WERI-Rb-1 (cell line): ENCODE measurements around the gene R3HDM4.
"Not testable (repeated sequence)": the region's sequence is repeated elsewhere in the genome, so short reads cannot be mapped to it uniquely, and the experiment has no call there.

Experiments
- DNase-seq: peaks from one replicate; pipeline ENCODE4 v3.0.0-alpha.2; 2020
- H3K27ac ChIP-seq: fragments of 250-450 bp; sonication (Bioruptor Pico); 2 replicates; pipeline ENCODE4 v1.5.1; 2020; ENCODE audit warnings: mild to moderate bottlenecking, moderate library complexity
- H3K27me3 ChIP-seq: fragments of 250-450 bp; sonication (Bioruptor Pico); 2 replicates; pipeline ENCODE4 v1.5.1; 2021; ENCODE audit warnings: mild to moderate bottlenecking, low read depth, moderate library complexity; ENCODE audit not compliant: insufficient read depth, severe bottlenecking
- H3K36me3 ChIP-seq: fragments of 250-450 bp; sonication (Bioruptor Pico); 2 replicates; pipeline ENCODE4 v1.5.1; 2020; ENCODE audit warnings: mild to moderate bottlenecking, moderate library complexity
- H3K4me3 ChIP-seq: 2 replicates; pipeline ENCODE4 v1.5.1; 2011; ENCODE audit warnings: low read depth, mild to moderate bottlenecking, control low read depth, low read length
- H3K9me3 ChIP-seq: fragments of 250-450 bp; sonication (Bioruptor Pico); 2 replicates; pipeline ENCODE4 v1.5.1; 2021; ENCODE audit warnings: mild to moderate bottlenecking, moderate library complexity; ENCODE audit not compliant: severe bottlenecking
- TF ChIP-seq, protein P1 (sequence below): IDR thresholded peaks from 2 replicates; pipeline ENCODE4 v1.5.1; 2011; ENCODE audit warnings: low read depth, mild to moderate bottlenecking, control low read depth, inconsistent platforms, low read length

R3HDM4 gene

DNA sequence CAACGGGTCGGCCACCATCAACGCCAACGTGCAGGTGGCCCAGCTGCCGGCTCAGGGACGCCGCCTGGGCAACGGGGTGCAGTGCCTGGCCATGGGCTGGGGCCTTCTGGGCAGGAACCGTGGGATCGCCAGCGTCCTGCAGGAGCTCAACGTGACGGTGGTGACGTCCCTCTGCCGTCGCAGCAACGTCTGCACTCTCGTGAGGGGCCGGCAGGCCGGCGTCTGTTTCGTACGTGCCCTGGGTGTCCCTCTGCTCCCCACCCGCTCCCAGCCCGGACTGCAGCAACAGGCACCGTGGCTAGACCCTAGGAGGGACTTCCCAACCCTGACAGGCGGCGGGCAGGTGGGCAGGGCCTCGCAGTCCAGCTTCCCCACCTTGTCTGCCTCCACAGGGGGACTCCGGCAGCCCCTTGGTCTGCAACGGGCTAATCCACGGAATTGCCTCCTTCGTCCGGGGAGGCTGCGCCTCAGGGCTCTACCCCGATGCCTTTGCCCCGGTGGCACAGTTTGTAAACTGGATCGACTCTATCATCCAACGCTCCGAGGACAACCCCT is 57.4 kb downstream of the R3HDM4 start:
- DNase-seq: no peak
- TF ChIP-seq, protein P1, sequence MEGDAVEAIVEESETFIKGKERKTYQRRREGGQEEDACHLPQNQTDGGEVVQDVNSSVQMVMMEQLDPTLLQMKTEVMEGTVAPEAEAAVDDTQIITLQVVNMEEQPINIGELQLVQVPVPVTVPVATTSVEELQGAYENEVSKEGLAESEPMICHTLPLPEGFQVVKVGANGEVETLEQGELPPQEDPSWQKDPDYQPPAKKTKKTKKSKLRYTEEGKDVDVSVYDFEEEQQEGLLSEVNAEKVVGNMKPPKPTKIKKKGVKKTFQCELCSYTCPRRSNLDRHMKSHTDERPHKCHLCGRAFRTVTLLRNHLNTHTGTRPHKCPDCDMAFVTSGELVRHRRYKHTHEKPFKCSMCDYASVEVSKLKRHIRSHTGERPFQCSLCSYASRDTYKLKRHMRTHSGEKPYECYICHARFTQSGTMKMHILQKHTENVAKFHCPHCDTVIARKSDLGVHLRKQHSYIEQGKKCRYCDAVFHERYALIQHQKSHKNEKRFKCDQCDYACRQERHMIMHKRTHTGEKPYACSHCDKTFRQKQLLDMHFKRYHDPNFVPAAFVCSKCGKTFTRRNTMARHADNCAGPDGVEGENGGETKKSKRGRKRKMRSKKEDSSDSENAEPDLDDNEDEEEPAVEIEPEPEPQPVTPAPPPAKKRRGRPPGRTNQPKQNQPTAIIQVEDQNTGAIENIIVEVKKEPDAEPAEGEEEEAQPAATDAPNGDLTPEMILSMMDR: no peak
- H3K27ac ChIP-seq: no peak overlapping the region
- H3K36me3 ChIP-seq: no peaks in the 10 kb centered on the region
- H3K4me3 ChIP-seq: no peak overlapping the region
- H3K27me3 ChIP-seq: no peaks in the 10 kb centered on the region
- no peaks in the 10 kb centered on the region for H3K9me3 ChIP-seq

DNA sequence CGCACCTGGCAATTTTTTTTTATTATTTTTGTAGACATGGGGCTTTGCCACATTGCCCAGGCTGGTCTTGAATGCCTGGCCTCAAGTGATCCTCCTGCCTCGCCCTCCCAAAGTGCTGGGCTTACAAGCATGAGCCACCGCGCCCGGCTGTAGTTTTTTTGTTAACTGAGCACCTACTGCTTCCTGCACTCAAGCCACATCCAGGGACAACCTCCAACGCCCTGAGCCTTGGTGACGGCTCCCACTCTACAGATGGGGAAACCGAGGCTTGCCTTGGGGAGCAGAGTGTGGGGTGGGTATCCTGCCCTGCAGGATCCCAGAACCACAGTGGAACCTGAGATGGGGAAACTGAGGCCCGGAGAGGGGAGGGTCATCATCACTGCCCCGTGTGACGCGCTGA is 57.9 kb downstream of the R3HDM4 start:
- H3K9me3 ChIP-seq: no peaks in the 10 kb centered on the region
- H3K27me3 ChIP-seq: no peaks in the 10 kb centered on the region
- no peak overlapping the region for H3K4me3 ChIP-seq
- TF ChIP-seq, protein P1: no peak
- DNase-seq: no peak
- H3K36me3 ChIP-seq: no peaks in the 10 kb centered on the region
- no peak overlapping the region for H3K27ac ChIP-seq

DNA sequence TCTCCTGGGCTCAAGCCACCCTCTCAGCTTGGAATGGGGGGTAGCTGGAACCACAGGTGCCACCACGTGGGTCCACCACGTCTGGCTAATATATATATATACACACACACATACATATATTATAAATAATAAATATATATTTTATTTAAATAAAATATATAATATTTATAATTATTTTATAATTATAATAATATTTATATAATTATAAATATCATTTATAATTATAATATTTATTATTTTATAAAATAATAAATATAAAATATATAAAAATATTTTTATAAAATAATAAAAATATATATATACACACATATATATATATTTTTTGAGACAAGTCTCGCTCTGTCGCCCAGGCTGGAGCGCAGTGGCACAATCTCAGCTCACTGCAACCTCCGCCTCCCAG is 58.5 kb downstream of the R3HDM4 start:
- no peaks in the 10 kb centered on the region for H3K27me3 ChIP-seq
- no peaks in the 10 kb centered on the region for H3K36me3 ChIP-seq
- H3K9me3 ChIP-seq: no peaks in the 10 kb centered on the region
- DNase-seq: no peak
- TF ChIP-seq, protein P1: no peak
- H3K4me3 ChIP-seq: no peak overlapping the region
- no peak overlapping the region for H3K27ac ChIP-seq

DNA sequence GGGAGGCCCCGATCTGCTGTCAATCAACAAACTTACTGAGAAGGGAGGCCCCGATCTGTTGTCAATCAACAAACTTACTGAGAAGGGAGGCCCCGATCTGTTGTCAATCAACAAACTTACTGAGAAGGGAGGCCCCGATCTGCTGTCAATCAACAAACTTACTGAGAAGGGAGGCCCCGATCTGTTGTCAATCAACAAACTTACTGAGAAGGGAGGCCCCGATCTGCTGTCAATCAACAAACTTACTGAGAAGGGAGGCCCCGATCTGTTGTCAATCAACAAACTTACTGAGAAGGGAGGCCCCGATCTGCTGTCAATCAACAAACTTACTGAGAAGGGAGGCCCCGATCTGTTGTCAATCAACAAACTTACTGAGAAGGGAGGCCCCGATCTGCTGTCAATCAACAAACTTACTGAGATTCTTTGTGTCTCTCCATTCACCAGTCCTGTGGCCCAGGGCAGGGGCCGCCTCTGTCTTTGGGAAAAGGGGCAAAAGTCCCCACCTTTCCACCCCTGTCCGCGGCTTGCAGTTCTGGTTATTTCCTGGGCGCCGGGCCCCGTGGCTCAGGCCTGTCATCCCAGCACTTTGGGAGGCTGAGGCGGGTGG is 59.3 kb downstream of the R3HDM4 start:
- not testable (repeated sequence) for H3K27me3 ChIP-seq

DNA sequence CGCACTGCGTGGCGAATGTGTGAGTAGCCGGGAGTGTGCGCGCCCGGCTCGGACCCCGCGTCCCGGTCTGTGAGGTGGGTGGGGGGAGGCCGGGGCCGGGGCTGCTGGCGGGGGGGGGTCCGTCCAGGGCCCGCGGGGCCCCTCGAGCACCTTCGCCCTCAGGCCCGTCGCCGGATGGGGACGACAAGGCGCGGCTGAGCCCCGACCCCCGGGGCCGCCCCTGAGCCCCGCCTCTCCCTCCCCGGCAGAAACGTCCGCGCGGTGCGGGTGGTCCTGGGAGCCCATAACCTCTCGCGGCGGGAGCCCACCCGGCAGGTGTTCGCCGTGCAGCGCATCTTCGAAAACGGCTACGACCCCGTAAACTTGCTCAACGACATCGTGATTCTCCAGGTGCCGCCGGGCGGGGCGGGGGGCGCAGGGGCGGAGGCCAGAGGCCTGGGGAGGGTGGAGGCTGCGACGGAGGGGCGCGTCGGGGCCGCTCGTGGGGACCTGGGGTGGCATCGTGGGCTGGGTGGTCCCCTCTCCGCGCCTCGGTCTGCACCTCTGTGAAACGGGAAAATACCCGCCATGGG is 59.9 kb downstream of the R3HDM4 start:
- Histone ChIP-seq H3K9me3 (no peaks in the 10 kb centered on the region), H3K36me3 (no peaks in the 10 kb centered on the region), H3K27me3 (no peaks in the 10 kb centered on the region), H3K27ac (no peak overlapping the region), H3K4me3 (no peak overlapping the region)
- TF ChIP-seq, protein P1: no peak
- DNase-seq: no peak

More for the DNA sequence above, 59.3 kb downstream of the R3HDM4 start:
- DNase-seq, H3K4me3 ChIP-seq, H3K27ac ChIP-seq, H3K9me3 ChIP-seq, H3K36me3 ChIP-seq: not testable (repeated sequence)

DNA sequence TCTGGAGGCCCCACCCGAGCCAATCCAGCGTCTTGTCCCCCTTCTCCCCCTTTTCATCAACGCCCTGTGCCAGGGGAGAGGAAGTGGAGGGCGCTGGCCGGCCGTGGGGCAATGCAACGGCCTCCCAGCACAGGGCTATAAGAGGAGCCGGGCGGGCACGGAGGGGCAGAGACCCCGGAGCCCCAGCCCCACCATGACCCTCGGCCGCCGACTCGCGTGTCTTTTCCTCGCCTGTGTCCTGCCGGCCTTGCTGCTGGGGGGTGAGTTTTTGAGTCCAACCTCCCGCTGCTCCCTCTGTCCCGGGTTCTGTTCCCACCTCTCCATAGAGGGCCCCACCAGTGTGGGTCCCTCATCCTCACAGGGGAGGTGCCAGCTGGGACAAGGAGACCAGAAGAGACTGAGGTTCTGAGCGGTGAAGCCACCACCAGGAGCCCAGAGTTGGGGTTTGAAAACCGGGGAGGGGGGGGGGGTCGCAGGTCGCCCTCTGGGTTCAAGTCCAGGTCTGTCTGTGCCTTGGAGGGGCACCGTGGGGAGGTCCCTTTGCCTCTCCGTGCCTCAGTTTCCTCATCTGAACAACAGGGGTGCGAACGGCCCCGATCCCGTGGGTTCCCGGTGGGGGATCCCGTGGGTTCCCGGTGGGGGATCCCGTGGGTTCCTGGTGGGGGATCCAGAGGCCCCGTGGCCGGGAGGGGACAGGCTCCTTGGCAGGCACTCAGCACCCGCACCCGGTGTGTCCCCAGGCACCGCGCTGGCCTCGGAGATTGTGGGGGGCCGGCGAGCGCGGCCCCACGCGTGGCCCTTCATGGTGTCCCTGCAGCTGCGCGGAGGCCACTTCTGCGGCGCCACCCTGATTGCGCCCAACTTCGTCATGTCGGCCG is 60.6 kb downstream of the R3HDM4 start, which contains the start of gene ELANE:
TSS of gene ELANE (plus strand) at position 168 of the 878 bp plus-strand sequence. CDS start at position 194, 26 bp downstream.
- H3K27ac ChIP-seq: no peak within 1 kb of the TSS
- TF ChIP-seq, protein P1: no peak
- no peak for DNase-seq
- no peaks in the 10 kb centered on the region for H3K9me3 ChIP-seq
- H3K36me3 ChIP-seq: no peaks in the 10 kb centered on the region
- no peaks in the 10 kb centered on the region for H3K27me3 ChIP-seq
- H3K4me3 ChIP-seq: no peak within 1 kb of the TSS
